ENCODE measurements around the gene RSAD1.

RSAD1 gene

DNA sequence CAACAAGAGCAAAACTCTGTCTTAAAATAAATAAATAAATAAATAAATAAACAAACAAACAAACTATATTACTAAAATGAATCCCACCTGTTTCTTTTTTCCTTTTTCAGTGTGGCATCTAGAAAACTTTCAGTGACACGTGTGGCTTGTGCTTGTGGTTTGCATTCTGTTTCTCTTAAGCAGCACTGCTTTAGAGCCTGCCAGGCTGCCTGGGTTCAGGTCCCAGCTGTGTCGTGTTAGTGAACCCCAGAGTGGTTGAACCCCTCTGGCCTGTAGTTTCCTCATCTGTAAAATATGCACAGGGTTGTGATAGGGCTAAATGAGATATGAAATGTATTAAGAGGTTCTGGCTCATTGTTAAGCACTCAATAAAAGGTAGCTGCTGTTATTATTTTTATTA, 41.8 kb downstream of the RSAD1 start:
- H3K27me3 ChIP-seq, result no peaks in the 10 kb centered on the region
- DNase-seq, result no peak
- H3K4me1 ChIP-seq, result no peaks in the 10 kb centered on the region
- H3K4me3 ChIP-seq (ENCODE audit: low read depth, low read length), result no peak overlapping the region
- no peaks in the 10 kb centered on the region for H3K36me3 ChIP-seq
- TF ChIP-seq, protein P1, sequence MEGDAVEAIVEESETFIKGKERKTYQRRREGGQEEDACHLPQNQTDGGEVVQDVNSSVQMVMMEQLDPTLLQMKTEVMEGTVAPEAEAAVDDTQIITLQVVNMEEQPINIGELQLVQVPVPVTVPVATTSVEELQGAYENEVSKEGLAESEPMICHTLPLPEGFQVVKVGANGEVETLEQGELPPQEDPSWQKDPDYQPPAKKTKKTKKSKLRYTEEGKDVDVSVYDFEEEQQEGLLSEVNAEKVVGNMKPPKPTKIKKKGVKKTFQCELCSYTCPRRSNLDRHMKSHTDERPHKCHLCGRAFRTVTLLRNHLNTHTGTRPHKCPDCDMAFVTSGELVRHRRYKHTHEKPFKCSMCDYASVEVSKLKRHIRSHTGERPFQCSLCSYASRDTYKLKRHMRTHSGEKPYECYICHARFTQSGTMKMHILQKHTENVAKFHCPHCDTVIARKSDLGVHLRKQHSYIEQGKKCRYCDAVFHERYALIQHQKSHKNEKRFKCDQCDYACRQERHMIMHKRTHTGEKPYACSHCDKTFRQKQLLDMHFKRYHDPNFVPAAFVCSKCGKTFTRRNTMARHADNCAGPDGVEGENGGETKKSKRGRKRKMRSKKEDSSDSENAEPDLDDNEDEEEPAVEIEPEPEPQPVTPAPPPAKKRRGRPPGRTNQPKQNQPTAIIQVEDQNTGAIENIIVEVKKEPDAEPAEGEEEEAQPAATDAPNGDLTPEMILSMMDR (IDR thresholded peaks at IDR 0.05; ENCODE audit: low read depth, low read length), result no peak
- H3K9me3 ChIP-seq, result no peaks in the 10 kb centered on the region

DNA sequence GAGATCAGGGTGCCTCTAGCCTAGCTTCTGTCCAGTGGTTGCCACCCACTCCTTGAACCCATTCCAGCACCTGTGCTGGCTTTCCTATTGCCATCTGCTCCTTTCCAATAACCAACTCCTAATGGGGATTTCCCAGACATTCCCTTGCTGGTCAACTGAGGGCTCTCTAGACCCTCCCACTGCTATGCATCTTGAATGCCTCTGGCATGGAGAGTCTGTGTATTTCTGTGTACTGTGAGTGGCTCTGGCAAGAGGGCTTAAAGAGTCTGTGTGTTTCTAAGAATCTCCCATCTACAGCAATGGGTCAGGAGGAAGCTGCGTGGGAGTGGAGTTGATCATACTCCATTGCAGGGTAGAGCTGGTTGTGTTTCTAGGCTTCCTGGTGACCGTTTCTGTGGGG, 42.9 kb downstream of the RSAD1 start:
- DNase-seq, result no peak
- H3K27me3 ChIP-seq, result no peaks in the 10 kb centered on the region
- no peaks in the 10 kb centered on the region for H3K9me3 ChIP-seq
- no peaks in the 10 kb centered on the region for H3K36me3 ChIP-seq
- no peak overlapping the region for H3K4me3 ChIP-seq (ENCODE audit: low read depth, low read length)
- TF ChIP-seq, protein P1 (IDR thresholded peaks at IDR 0.05; ENCODE audit: low read depth, low read length), result no peak
- no peaks in the 10 kb centered on the region for H3K4me1 ChIP-seq

DNA sequence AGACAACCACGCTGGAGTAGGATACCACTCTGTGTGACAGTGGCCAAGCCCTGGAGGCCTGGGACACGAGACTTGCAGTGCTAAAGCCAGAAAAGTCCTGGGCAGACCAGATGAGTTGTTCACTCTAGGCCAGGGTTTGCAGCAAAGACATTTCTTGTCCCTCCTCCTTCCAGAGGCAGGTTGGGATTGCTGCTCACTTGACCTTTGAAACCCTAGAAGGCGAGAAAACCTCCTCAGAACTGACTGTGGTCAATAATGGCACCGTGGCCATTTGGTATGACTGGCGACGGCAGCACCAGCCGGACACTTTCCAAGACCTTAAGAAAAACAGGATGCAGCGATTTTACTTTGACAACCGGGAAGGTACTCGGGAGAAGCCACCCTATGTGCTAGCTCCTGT, 44.1 kb downstream of the RSAD1 start:
- H3K36me3 ChIP-seq, result no peaks in the 10 kb centered on the region
- H3K4me1 ChIP-seq, result no peaks in the 10 kb centered on the region
- DNase-seq, result no peak
- TF ChIP-seq, protein P1 (IDR thresholded peaks at IDR 0.05; ENCODE audit: low read depth, low read length), result no peak
- H3K27me3 ChIP-seq, result no peaks in the 10 kb centered on the region
- H3K4me3 ChIP-seq (ENCODE audit: low read depth, low read length), result no peak overlapping the region
- H3K9me3 ChIP-seq, result no peaks in the 10 kb centered on the region

DNA sequence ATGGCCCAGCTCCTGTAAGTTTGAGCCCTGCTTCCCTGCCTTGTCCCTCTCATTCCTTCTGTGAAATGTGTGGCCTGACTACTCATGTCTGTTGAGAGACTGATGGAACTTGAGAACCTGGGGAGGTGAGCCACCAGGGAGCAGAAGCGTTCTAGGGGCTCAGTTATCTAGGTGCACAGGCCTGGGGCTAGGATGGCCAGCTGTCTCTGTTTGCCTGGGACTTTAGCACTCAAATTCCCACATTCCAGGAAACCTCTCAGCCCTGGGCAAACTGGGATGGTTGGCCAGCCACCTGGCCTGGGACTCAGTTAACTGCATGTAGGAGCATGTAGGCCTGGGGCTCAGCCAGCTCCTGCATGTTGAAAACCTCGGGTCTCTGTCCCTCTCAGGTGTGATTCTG, 44.5 kb downstream of the RSAD1 start:
- no peaks in the 10 kb centered on the region for H3K36me3 ChIP-seq
- no peak overlapping the region for H3K4me3 ChIP-seq (ENCODE audit: low read depth, low read length)
- H3K27me3 ChIP-seq, result no peaks in the 10 kb centered on the region
- TF ChIP-seq, protein P1 (IDR thresholded peaks at IDR 0.05; ENCODE audit: low read depth, low read length), result no peak
- H3K4me1 ChIP-seq, result no peaks in the 10 kb centered on the region
- no peak for DNase-seq
- H3K9me3 ChIP-seq, result no peaks in the 10 kb centered on the region

DNA sequence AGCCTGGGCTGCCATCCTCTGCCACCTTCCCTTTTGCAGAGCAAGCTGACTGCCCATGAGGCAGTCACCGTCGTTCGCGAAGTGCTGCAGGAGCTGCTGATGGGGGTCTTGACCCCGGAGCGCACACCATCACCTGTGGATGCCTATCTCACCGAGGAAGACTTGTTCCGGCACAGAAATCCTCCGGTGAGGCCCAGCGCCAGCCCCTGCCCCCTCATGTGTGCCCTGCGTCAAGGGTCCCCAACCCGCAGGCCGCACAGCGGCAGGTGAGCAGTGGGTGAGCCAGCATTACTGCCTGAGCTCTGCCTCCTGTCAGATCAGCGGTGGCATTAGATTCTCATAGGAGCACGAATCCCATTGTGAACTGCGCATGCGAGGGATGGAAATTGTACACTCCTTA, 46.2 kb downstream of the RSAD1 start:
- Histone ChIP-seq H3K9me3 (no peaks in the 10 kb centered on the region), H3K4me1 (no peaks in the 10 kb centered on the region), H3K4me3 (ENCODE audit: low read depth, low read length) (no peak overlapping the region), H3K27me3 (no peaks in the 10 kb centered on the region), H3K36me3 (no peaks in the 10 kb centered on the region)
- no peak for DNase-seq
- TF ChIP-seq, protein P1 (IDR thresholded peaks at IDR 0.05; ENCODE audit: low read depth, low read length), result no peak

DNA sequence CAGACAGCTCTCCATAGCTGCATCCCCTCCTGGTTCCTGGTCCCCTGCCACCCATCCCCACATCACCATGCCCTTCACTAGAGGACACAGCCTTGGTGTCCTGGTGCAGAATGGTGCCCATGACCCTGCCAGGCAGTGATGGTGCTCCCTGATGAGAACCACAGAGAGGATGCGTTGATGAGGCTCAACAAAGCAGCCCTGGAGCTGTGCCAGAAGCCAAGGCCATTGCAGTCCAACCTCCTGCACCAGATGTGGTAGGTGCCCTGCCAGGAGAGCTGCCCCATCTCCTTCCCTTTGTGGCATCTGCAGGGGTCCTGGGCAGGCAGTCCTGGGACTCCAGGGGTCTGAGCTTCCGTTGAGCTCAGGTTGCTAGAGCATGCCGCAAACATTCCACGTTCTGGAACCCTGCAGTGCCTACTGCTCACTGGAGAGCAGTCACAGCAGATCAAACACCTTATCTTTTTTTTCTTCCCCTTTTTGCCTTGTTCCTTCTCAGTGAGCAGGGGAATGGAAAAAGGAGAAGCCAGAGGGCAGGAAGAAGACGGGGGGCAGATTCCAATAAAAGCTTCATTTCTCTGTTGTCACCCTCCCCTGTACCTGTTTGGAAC, 48.6 kb downstream of the RSAD1 start:
- TF ChIP-seq, protein P1 (IDR thresholded peaks at IDR 0.05; ENCODE audit: low read depth, low read length), result no peak
- Histone ChIP-seq H3K4me1 (peaks cover 7% of the 10 kb centered on the region), H3K9me3 (no peaks in the 10 kb centered on the region), H3K27me3 (peaks cover under 1% of the 10 kb centered on the region), H3K36me3 (no peaks in the 10 kb centered on the region), H3K4me3 (ENCODE audit: low read depth, low read length) (no peak overlapping the region)
- no peak for DNase-seq
